Ishikawa (cell line): ENCODE results near the gene STAT5A.

ENCODE experiments used
- CEBPB ChIP-seq: IDR thresholded peaks from 2 replicates; pipeline ENCODE4 v1.6.1; 2012
- CREB1 ChIP-seq: IDR thresholded peaks from 2 replicates; pipeline ENCODE4 v1.6.1; 2012; ENCODE audit warnings: low read depth
- EGR1 ChIP-seq: IDR thresholded peaks from 2 replicates; pipeline ENCODE4 v1.6.1; 2012
- EP300 ChIP-seq: IDR thresholded peaks from 2 replicates; pipeline ENCODE4 v1.6.1; 2012; ENCODE audit warnings: borderline replicate concordance
- FOXM1 ChIP-seq: IDR thresholded peaks from 2 replicates; pipeline ENCODE4 v1.6.1; 2012; ENCODE audit warnings: low read depth, borderline replicate concordance
- MAX ChIP-seq: IDR thresholded peaks from 2 replicates; pipeline ENCODE4 v1.6.1; 2012
- NFIC ChIP-seq: IDR thresholded peaks from 2 replicates; pipeline ENCODE4 v1.6.1; 2012
- RAD21 ChIP-seq: IDR thresholded peaks from 2 replicates; pipeline ENCODE4 v1.6.1; 2012; ENCODE audit warnings: low read depth
- TAF1 ChIP-seq: IDR thresholded peaks from 2 replicates; pipeline ENCODE4 v1.6.1; 2012; ENCODE audit warnings: low read depth, mild to moderate bottlenecking
- TCF12 ChIP-seq: IDR thresholded peaks from 2 replicates; pipeline ENCODE4 v1.6.1; 2012; ENCODE audit warnings: low read depth
- TEAD4 ChIP-seq: IDR thresholded peaks from 2 replicates; pipeline ENCODE4 v1.6.1; 2012
- USF1 ChIP-seq: IDR thresholded peaks from 2 replicates; pipeline ENCODE4 v1.6.1; 2012
- YY1 ChIP-seq: IDR thresholded peaks from 2 replicates; pipeline ENCODE4 v1.6.1; 2012; ENCODE audit warnings: low read depth
- ZBTB7A ChIP-seq: IDR thresholded peaks from 2 replicates; pipeline ENCODE4 v1.6.1; 2012; ENCODE audit warnings: low read depth
- TF ChIP-seq, protein P1 (sequence below): IDR thresholded peaks from 2 replicates; pipeline ENCODE4 v1.6.1; 2012; ENCODE audit warnings: low read depth, mild to moderate bottlenecking

Gene STAT5A

GRCh38 chr17:42277342-42277712, 11.0 kb upstream of the STAT5A start:
- TF ChIP-seq FOXM1 = no peak
- TF ChIP-seq CREB1 = no peak
- no peak for TF ChIP-seq RAD21
- no peak for TF ChIP-seq TAF1
- no peak for TF ChIP-seq CEBPB
- TF ChIP-seq USF1 = no peak
- no peak for TF ChIP-seq YY1
- TF ChIP-seq TCF12 = no peak
- no peak for TF ChIP-seq EGR1
- TF ChIP-seq MAX = no peak
- TF ChIP-seq, protein P1, sequence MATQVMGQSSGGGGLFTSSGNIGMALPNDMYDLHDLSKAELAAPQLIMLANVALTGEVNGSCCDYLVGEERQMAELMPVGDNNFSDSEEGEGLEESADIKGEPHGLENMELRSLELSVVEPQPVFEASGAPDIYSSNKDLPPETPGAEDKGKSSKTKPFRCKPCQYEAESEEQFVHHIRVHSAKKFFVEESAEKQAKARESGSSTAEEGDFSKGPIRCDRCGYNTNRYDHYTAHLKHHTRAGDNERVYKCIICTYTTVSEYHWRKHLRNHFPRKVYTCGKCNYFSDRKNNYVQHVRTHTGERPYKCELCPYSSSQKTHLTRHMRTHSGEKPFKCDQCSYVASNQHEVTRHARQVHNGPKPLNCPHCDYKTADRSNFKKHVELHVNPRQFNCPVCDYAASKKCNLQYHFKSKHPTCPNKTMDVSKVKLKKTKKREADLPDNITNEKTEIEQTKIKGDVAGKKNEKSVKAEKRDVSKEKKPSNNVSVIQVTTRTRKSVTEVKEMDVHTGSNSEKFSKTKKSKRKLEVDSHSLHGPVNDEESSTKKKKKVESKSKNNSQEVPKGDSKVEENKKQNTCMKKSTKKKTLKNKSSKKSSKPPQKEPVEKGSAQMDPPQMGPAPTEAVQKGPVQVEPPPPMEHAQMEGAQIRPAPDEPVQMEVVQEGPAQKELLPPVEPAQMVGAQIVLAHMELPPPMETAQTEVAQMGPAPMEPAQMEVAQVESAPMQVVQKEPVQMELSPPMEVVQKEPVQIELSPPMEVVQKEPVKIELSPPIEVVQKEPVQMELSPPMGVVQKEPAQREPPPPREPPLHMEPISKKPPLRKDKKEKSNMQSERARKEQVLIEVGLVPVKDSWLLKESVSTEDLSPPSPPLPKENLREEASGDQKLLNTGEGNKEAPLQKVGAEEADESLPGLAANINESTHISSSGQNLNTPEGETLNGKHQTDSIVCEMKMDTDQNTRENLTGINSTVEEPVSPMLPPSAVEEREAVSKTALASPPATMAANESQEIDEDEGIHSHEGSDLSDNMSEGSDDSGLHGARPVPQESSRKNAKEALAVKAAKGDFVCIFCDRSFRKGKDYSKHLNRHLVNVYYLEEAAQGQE = no peak
- TF ChIP-seq TEAD4 = no peak
- no peak for TF ChIP-seq NFIC
- TF ChIP-seq EP300 = no peak

GRCh38 chr17:42279776-42280630, 8.3 kb upstream of the STAT5A start:
- TF ChIP-seq FOXM1 (no peak), RAD21 (no peak)

GRCh38 chr17:42281571-42282096, 6.7 kb upstream of the STAT5A start:
- TF ChIP-seq NFIC (no peak), USF1 (no peak), MAX (no peak), TEAD4 (no peak), EGR1 (no peak), ZBTB7A (no peak)

- TF ChIP-seq RAD21 = no peak
- no peak for TF ChIP-seq NFIC
- TF ChIP-seq TEAD4 = no peak
- TF ChIP-seq TAF1 = no peak
- no peak for TF ChIP-seq TCF12
- no peak for TF ChIP-seq ZBTB7A
- no peak for TF ChIP-seq USF1
- no peak for TF ChIP-seq CREB1
- no peak for TF ChIP-seq MAX
Measured at GRCh38 chr17:42282478-42283080, 5.7 kb upstream of the STAT5A start.

- TF ChIP-seq TCF12 (no peak), MAX (no peak), CREB1 (no peak), ZBTB7A (no peak), NFIC (no peak), EGR1 (no peak), FOXM1 (no peak), TAF1 (no peak), USF1 (no peak), EP300 (no peak), CEBPB (no peak), YY1 (no peak), TEAD4 (no peak), RAD21 (no peak)
- TF ChIP-seq, protein P1 = no peak
Measured at GRCh38 chr17:42283241-42284023, 4.9 kb upstream of the STAT5A start.
